IPS-20b (cell line): ENCODE results near the gene NUP205.

Experiments used
- H3K27ac ChIP-seq: one replicate; pipeline ENCODE4 v1.5.1; 2013; ENCODE audit warnings: low read length
- H3K27me3 ChIP-seq: 2 replicates; pipeline ENCODE4 v1.6.1; 2013; ENCODE audit warnings: mild to moderate bottlenecking, low read length, inconsistent platforms; ENCODE audit not compliant: insufficient read depth
- H3K36me3 ChIP-seq: 2 replicates; pipeline ENCODE4 v1.6.1; 2013; ENCODE audit warnings: low read depth, mild to moderate bottlenecking, inconsistent platforms, low read length, moderate library complexity; ENCODE audit not compliant: insufficient read depth
- H3K4me1 ChIP-seq: 2 replicates; pipeline ENCODE4 v1.6.1; 2013; ENCODE audit warnings: mild to moderate bottlenecking, control low read depth, inconsistent platforms, low read length, moderate library complexity; ENCODE audit not compliant: insufficient read depth
- H3K4me3 ChIP-seq: 2 replicates; pipeline ENCODE4 v1.5.1; 2013; ENCODE audit warnings: mild to moderate bottlenecking, low read length, inconsistent platforms
- H3K9ac ChIP-seq: 2 replicates; pipeline ENCODE4 v1.6.1; 2013; ENCODE audit warnings: low read depth, mild to moderate bottlenecking, inconsistent platforms, low read length, moderate library complexity
- H3K9me3 ChIP-seq: 2 replicates; pipeline ENCODE4 v1.6.1; 2013; ENCODE audit warnings: mild to moderate bottlenecking, low read depth, low read length, inconsistent platforms; ENCODE audit not compliant: insufficient read depth

Gene NUP205

DNA sequence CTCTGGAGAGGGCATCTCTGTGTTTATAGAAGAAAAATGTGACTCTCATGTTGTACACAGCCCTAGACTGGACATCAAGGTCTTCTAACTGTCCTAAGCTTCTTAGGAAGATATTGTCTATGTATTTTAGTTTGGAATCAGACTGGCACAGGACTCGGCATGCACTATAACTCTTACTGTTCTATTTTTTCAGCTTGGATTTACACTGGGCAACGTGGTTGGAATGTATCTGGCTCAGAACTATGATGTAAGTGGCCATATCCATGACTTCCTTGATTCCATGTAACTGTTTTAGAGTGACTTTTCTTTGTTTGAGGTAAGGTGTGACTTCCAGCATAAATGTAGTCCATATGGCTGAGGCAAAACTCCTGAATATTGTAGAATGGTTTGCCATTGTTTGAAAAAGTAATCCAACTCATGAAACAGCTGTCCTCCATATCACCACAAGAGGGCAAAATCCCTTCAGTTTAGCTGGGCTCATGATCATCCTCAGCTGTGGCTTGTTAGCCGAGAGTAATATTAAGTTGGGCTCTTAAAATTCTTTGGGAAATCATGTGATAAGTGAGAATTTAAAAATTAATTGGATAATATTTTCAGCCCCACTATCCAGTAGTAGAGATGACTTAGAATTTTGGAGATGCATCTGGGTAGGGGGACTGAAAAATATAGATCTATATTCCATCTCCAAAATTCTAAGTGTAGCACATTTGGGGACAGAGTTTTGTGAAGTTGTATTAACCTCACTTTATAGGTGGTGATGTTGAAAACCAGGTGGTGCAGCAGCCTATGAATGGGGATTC lies 115.0 kb downstream of the NUP205 start:
- Histone ChIP-seq H3K27ac (no peak overlapping the region), H3K9ac (no peak overlapping the region)

DNA sequence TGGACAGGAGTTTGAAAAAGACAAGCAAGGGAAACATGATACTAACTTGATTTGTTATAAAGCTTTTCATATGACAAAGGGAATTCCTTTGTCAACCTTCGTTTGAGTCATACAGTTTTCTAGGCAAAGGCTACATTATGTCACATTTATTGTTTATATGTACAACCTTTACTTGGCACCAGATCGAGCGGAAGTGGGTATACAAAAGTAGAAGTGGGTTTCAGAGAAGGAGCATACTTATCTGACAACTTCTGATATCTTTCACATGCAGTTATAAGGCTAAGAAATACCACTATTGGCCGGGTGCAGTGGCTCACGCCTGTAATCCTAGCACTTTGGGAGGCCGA lies 115.6 kb downstream of the NUP205 start:
- H3K27ac ChIP-seq = no peak overlapping the region
- H3K9me3 ChIP-seq = no peaks in the 10 kb centered on the region
- H3K27me3 ChIP-seq = no peaks in the 10 kb centered on the region
- no peaks in the 10 kb centered on the region for H3K4me1 ChIP-seq
- peaks cover 48% of the 10 kb centered on the region for H3K36me3 ChIP-seq
- H3K9ac ChIP-seq = no peak overlapping the region
- no peak overlapping the region for H3K4me3 ChIP-seq

More for the DNA sequence above, 115.0 kb downstream of the NUP205 start:
- no peaks in the 10 kb centered on the region for H3K9me3 ChIP-seq
- no peak overlapping the region for H3K4me3 ChIP-seq
- no peaks in the 10 kb centered on the region for H3K4me1 ChIP-seq
- H3K36me3 ChIP-seq = peaks cover 43% of the 10 kb centered on the region
- H3K27me3 ChIP-seq = no peaks in the 10 kb centered on the region

DNA sequence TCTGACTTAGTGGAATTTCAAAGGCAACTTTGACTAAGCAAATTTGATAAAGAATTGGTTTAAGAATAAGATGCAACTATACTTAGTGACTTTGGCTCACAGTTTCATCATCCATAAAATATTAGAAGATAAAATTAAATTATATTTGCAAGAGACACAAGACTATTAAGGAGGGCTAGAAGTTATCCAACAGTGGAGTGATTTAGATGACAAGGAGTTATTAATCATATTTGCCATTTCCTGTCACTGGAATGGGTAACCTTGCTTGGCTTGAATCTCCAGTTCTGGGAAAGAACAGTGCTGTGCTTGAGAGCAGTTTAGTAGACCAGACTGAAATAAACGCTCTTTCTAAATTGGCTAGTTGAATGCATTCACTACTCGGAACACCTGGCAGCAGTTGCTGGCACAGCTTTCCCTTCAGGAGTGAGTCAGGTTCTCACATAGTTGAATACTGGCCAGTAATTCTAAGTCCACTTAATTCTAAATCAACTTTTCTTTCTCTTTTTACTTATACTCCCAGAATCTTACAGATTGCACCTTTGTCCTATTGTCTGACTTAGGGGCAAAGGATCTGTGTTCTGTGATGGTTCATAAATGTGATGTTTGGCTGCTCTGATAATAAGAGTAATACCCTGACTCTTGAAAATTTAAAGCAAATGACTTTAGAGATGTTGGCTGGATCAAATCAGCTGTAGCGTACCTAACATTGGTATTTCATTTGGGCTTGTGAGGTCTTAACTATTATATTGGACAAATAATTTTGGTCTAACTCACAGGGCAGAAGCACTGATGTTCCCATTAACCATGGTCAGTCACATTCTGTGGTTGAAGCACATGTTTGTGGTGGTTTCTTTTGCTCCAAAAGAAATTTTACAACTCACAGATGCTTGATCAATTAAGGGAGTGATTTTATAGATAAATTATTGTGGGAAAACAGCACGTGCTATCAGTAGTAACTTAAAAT lies 121.2 kb downstream of the NUP205 start:
- H3K9me3 ChIP-seq = no peaks in the 10 kb centered on the region
- no peak overlapping the region for H3K9ac ChIP-seq
- no peak overlapping the region for H3K27ac ChIP-seq
- H3K4me1 ChIP-seq = no peaks in the 10 kb centered on the region
- no peaks in the 10 kb centered on the region for H3K27me3 ChIP-seq
- H3K36me3 ChIP-seq = peaks cover 48% of the 10 kb centered on the region
- no peak overlapping the region for H3K4me3 ChIP-seq

DNA sequence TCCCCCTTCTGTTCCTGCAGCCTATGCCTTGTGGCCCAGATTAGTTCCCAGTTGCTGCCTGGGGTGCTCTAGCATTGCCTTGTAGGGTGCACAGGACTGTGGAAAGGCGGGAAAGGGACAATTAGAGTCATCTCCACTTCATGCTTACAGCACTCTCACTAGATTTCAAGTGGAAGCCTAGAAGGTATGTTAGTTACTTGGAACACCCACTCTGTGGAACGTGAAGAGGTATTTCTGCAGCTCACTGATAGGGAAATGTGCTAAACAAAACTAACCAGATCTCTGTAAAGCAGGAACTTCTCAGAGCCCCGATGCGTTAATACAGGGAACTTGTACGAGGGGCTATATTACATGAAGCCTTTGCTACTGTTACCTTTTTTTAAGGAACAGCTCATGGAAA lies 124.0 kb downstream of the NUP205 start:
- H3K4me1 ChIP-seq = no peaks in the 10 kb centered on the region; the same call in 1 of the 2 replicates
- no peak overlapping the region for H3K27ac ChIP-seq

DNA sequence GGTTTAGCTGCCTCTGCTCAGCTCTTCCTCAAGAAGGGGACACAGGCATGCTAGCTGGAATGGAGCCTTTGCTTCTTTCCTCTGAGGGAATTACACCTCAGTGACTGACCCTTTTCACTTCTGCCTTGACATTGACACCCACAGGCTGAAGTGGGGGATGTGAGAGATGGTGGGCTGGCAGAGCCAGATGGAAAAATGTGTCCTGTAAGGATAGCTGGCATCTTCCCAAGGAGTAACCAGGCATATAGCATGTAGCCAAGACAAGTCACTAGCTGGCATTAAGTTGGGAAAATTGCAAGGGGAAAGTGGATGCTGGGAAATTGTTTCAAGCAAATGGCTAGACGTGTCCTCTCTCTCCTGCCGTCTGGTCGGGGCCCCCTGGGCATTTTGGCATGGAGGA lies 124.5 kb downstream of the NUP205 start:
- Histone ChIP-seq H3K27me3 (no peaks in the 10 kb centered on the region), H3K4me1 (no peaks in the 10 kb centered on the region; the same call in 1 of the 2 replicates), H3K9ac (no peak overlapping the region), H3K9me3 (no peaks in the 10 kb centered on the region), H3K4me3 (no peak overlapping the region), H3K27ac (no peak overlapping the region), H3K36me3 (peaks cover 25% of the 10 kb centered on the region)

More for the DNA sequence above, 124.0 kb downstream of the NUP205 start:
- H3K27me3 ChIP-seq = no peaks in the 10 kb centered on the region
- H3K4me3 ChIP-seq = no peak overlapping the region
- H3K9ac ChIP-seq = no peak overlapping the region
- H3K9me3 ChIP-seq = no peaks in the 10 kb centered on the region
- peaks cover 27% of the 10 kb centered on the region for H3K36me3 ChIP-seq

DNA sequence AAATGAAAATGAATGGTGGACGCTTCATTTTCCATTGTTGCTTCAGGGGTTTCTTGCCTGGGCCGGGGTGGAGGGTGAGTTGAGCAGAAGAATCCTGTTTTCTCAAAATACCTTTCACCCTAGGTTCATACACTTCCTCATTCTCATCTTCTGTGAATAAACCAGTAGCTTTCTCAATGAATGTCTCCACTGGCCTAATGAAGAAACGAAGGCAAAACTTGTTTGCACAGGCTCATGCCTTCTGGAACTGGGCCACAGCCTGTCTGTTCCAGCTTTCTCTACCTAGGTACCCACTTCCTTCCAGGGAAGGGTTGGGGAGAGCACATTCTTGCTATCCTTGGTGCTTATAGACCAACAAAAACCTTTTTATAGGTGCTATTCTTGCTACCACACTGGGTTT lies 125.9 kb downstream of the NUP205 start:
- no peaks in the 10 kb centered on the region for H3K27me3 ChIP-seq
- no peak overlapping the region for H3K27ac ChIP-seq
- H3K4me3 ChIP-seq = no peak overlapping the region
- no peak overlapping the region for H3K9ac ChIP-seq
- peaks cover 13% of the 10 kb centered on the region for H3K36me3 ChIP-seq
- no peaks in the 10 kb centered on the region; the same call in 1 of the 2 replicates for H3K4me1 ChIP-seq
- no peaks in the 10 kb centered on the region for H3K9me3 ChIP-seq

DNA sequence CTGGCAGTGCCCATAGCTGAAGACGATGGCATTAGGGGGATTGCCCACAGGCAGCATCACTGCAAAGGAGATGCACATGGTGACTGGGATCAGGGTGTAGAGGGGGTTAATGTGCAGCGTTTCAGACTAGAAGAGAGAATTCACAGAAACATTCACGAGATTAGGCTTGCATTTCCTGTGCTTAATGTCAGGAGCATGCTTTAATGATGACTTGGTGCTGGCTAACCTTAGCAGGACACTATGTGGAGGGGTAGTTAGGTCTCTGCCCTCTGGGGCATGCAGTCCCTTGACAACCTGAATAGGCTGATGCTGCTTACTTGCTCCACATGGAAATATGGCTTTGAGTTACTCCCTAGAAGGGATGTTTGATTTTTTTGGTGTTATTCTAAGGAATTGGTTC lies 126.4 kb downstream of the NUP205 start:
- Histone ChIP-seq H3K36me3 (peaks cover 13% of the 10 kb centered on the region), H3K27ac (no peak overlapping the region), H3K9ac (no peak overlapping the region)

DNA sequence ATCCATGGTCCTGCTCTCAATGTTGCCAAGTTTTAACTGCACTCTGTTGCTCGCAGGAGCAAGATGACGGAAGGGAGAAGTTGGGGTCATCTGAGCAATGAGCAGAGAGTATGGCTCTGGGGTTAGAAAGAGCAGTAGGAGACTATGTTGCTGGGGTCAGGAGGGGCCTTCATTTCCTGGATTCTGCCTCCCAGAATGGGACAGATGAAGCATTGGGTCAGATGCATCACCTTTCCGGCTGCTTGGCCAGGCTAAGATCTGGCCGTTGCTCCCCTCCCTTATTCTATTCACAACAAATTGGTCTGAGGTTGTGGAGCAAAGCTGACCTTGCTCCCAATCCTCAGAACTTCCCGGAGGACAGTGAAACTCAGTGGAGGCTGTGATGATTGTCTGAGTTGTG lies 127.0 kb downstream of the NUP205 start:
- H3K27ac ChIP-seq = no peak overlapping the region
- H3K9ac ChIP-seq = no peak overlapping the region
- H3K36me3 ChIP-seq = peaks cover 18% of the 10 kb centered on the region
- no peak overlapping the region for H3K4me3 ChIP-seq
- H3K4me1 ChIP-seq = no peaks in the 10 kb centered on the region; the same call in 1 of the 2 replicates
- H3K9me3 ChIP-seq = no peaks in the 10 kb centered on the region
- no peaks in the 10 kb centered on the region for H3K27me3 ChIP-seq

More for the DNA sequence above, 126.4 kb downstream of the NUP205 start:
- Histone ChIP-seq H3K27me3 (no peaks in the 10 kb centered on the region), H3K4me1 (no peaks in the 10 kb centered on the region; the same call in 1 of the 2 replicates), H3K9me3 (no peaks in the 10 kb centered on the region), H3K4me3 (no peak overlapping the region)

DNA sequence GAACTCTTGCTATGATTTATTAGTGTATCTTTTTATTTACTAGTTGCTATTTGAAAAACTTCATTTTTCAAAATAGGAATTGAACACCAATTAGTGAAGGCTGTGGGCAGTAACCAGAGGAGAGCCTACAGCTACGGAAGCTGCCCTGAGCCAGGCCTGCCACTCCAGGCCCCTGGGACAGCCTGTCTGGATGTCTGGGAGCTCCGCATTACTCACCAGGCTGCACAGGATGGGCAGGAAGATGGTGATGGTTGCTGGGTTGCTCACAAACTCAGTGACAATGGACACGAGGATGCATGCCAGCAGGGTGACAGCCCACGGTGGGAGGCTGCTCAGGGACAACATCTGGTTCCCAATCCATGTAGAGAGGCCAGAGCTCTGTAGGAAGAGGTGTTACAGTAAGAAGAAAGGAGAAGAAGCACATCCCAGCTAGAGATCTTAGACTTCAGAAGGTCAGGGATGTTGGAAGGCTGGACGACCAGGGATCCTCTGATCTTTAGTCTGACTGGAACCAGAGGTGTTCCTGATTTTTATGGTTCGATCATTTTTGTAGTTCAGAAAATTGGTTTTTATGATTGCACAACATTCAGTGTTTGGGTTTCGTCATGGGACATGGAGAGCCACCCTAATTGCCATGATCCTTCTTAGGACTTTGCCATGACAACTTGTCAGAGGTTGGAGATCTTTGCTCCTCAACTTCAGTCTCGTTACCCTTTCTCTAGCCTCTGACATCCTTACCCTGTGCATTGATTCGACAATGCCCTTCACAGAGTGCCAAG lies 127.8 kb downstream of the NUP205 start:
- Histone ChIP-seq H3K27me3 (no peaks in the 10 kb centered on the region), H3K4me3 (no peak overlapping the region), H3K27ac (no peak overlapping the region), H3K4me1 (no peaks in the 10 kb centered on the region; the same call in 1 of the 2 replicates), H3K9ac (no peak overlapping the region), H3K36me3 (peaks cover 18% of the 10 kb centered on the region), H3K9me3 (no peaks in the 10 kb centered on the region)

DNA sequence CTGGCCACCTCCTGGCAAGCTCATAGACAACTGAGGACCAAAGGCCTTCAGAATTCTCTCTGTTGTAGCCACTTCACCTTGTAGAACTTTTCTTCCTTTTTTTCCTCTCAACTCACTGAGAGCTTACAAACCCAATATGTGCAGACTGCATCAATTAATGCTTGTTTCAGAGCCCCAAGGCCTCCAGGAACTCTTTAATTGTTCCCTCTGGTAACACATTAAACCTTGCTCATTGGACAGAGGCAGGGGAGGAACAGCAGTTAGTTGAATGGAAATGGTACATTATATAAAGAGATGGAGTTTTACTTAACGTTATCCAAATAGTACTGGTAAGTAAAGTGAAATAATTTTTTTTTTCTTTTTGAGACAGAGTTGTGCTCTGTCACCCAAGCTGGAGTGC lies 129.7 kb downstream of the NUP205 start:
- Histone ChIP-seq H3K9ac (no peak overlapping the region), H3K9me3 (no peaks in the 10 kb centered on the region), H3K4me1 (no peaks in the 10 kb centered on the region; the same call in 1 of the 2 replicates), H3K36me3 (peaks cover 10% of the 10 kb centered on the region), H3K27me3 (no peaks in the 10 kb centered on the region), H3K4me3 (no peak overlapping the region), H3K27ac (no peak overlapping the region)

DNA sequence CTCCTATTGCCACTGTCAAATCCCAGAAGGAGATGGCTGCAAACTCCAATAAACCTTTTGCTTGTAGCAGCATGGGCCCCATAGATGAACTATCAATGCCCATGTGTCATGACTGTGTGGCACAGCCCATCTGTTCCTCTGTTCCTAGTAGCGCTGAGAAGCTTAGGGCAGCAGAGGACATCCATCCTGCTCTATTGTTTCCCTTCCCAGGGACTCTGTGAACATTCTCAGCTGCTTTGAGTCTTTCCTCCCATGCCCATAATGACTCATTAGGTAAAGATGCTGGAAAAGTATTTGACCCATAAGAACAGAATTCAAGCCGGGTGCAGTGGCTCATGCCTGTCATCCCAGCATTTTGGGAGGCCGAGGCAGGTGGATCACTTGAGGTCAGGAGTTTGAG lies 132.8 kb downstream of the NUP205 start:
- no peak overlapping the region for H3K4me3 ChIP-seq
- no peaks in the 10 kb centered on the region for H3K27me3 ChIP-seq
- H3K4me1 ChIP-seq = no peaks in the 10 kb centered on the region; the same call in 1 of the 2 replicates
- H3K9me3 ChIP-seq = no peaks in the 10 kb centered on the region
- peaks cover 8% of the 10 kb centered on the region for H3K36me3 ChIP-seq
- no peak overlapping the region for H3K27ac ChIP-seq
- H3K9ac ChIP-seq = no peak overlapping the region
